Kidney epithelial cell (primary cell): ENCODE measurements around the gene RSRC2. TPM values are rescaled to one million over a fixed set of nuclear protein-coding genes. Genes with fewer than 3 reads are reported as not detected.

Experiments used
- DNase-seq: peaks from one replicate; pipeline ENCODE4 v3.0.0-alpha.2; 2010; ENCODE audit warnings: low read depth
- H3K27me3 ChIP-seq: 2 replicates; pipeline ENCODE4 v1.6.0; 2011; ENCODE audit warnings: low read length; ENCODE audit not compliant: control insufficient read depth, insufficient read depth
- H3K36me3 ChIP-seq: 2 replicates; pipeline ENCODE4 v1.5.1; 2011; ENCODE audit warnings: low read length; ENCODE audit not compliant: control insufficient read depth, insufficient read depth
- H3K4me3 ChIP-seq: 2 replicates; pipeline ENCODE4 v1.5.1; 2011; ENCODE audit warnings: low read depth, mild to moderate bottlenecking, control low read depth, low read length
- CTCF ChIP-seq: IDR thresholded peaks from 2 replicates; pipeline ENCODE4 v1.5.1; 2011; ENCODE audit warnings: mild to moderate bottlenecking, moderate library complexity, low read length, control low read depth, inconsistent platforms; ENCODE audit not compliant: insufficient read depth, poor library complexity, severe bottlenecking
- total RNA-seq: library from RNA; depleted of rRNA; stranded (reverse); fragments of >200 nt; gene quantifications from 2 replicates; pipeline ENCODE4 v1.2.3, GENCODE V29; 2015

RSRC2 gene
- total RNA-seq, 1 donor from 2014 or later: 41.2 TPM

- TF ChIP-seq CTCF: no peak
- Histone ChIP-seq H3K4me3 (no peak overlapping the region), H3K27me3 (no peaks in the 10 kb centered on the region), H3K36me3 (no peaks in the 10 kb centered on the region)
- no peak for DNase-seq
Observed at GRCh38 chr12:122460061-122460460, 66.7 kb downstream of the RSRC2 start.

GRCh38 chr12:122459211-122459610, 67.5 kb downstream of the RSRC2 start:
- Histone ChIP-seq H3K4me3 (no peak overlapping the region), H3K27me3 (no peaks in the 10 kb centered on the region), H3K36me3 (no peaks in the 10 kb centered on the region)
- peak; percentile 56 for DNase-seq
- TF ChIP-seq CTCF: no peak

- TF ChIP-seq CTCF: no peak
- DNase-seq: no peak
Observed at GRCh38 chr12:122458105-122459035, 68.4 kb downstream of the RSRC2 start.

GRCh38 chr12:122457627-122458026, 69.1 kb downstream of the RSRC2 start:
- Histone ChIP-seq H3K4me3 (no peak overlapping the region), H3K27me3 (no peaks in the 10 kb centered on the region), H3K36me3 (no peaks in the 10 kb centered on the region)
- TF ChIP-seq CTCF: no peak
- no peak for DNase-seq

More at GRCh38 chr12:122458105-122459035, 68.4 kb downstream of the RSRC2 start:
- H3K4me3 ChIP-seq: no peak overlapping the region
- H3K36me3 ChIP-seq: no peaks in the 10 kb centered on the region
- H3K27me3 ChIP-seq: no peaks in the 10 kb centered on the region

GRCh38 chr12:122454739-122455138, 72.0 kb downstream of the RSRC2 start:
- Histone ChIP-seq H3K36me3 (no peaks in the 10 kb centered on the region), H3K27me3 (no peaks in the 10 kb centered on the region), H3K4me3 (no peak overlapping the region)
- TF ChIP-seq CTCF: no peak
- no peak for DNase-seq

GRCh38 chr12:122454250-122454721, 72.5 kb downstream of the RSRC2 start:
- H3K36me3 ChIP-seq: no peaks in the 10 kb centered on the region
- no peak for TF ChIP-seq CTCF
- H3K27me3 ChIP-seq: no peaks in the 10 kb centered on the region
- H3K4me3 ChIP-seq: no peak overlapping the region
- no peak for DNase-seq
